IMR-90 (cell line): ENCODE data around the gene DNAJC4. TPM values are rescaled to one million over a fixed set of nuclear protein-coding genes. Genes with fewer than 3 reads are reported as not detected.
A peak's percentile ranks its signal among the peaks of the same experiment; 100 is the strongest.

Experiments
- ATAC-seq: fragments of 200-7000 bp; cut with Tn5 transposase; 2 replicates; pipeline ENCODE4 v1.9.1; 2020; ENCODE audit warnings: low read depth, mild to moderate bottlenecking, moderate library complexity
- BruUV-seq: library from RNA; stranded (reverse); fragments of 400-500 nt; replicated peaks from 2 replicates; lab custom pipeline; 2021; lab: Mats Ljungman, UMichigan
- CTCF ChIA-PET: fragments of 300-600 bp; formaldehyde crosslinking; extraction: SDS; loops from one replicate; lab custom pipeline; 2021; ENCODE audit warnings: antibody characterized with exemption; lab: Yijun Ruan, JAX
- POLR2A ChIA-PET: fragments of 300-600 bp; sonication (Branson Sonifier 250); formaldehyde crosslinking; loops from one replicate; lab custom pipeline; 2022; ENCODE audit warnings: antibody characterized with exemption; ENCODE audit not compliant: unreplicated experiment; lab: Charles Lee
- DNase-seq: peaks from one replicate; pipeline ENCODE4 v3.0.0; 2013
- H2AFZ ChIP-seq: replicated peaks from 2 replicates; pipeline ENCODE3; 2013; ENCODE audit warnings: low read length, mild to moderate bottlenecking; ENCODE audit not compliant: poor library complexity
- H2AK5ac ChIP-seq: 2 replicates; pipeline ENCODE4 v1.6.1; 2013; ENCODE audit warnings: low read depth, low read length, inconsistent platforms
- H2AK9ac ChIP-seq: replicated peaks from 2 replicates; pipeline ENCODE3; 2013; ENCODE audit warnings: mild to moderate bottlenecking, low read depth, low read length, moderate library complexity; ENCODE audit not compliant: poor library complexity
- H2BK120ac ChIP-seq: 2 replicates; pipeline ENCODE4 v1.6.1; 2013; ENCODE audit warnings: low read depth, low read length, inconsistent platforms
- H2BK15ac ChIP-seq: 3 replicates; pipeline ENCODE4 v1.6.1; 2013; ENCODE audit warnings: low read depth, low read length, inconsistent platforms
- H2BK20ac ChIP-seq: 2 replicates; pipeline ENCODE4 v1.6.1; 2013; ENCODE audit warnings: low read depth, mild to moderate bottlenecking, inconsistent platforms, low read length, moderate library complexity
- H2BK5ac ChIP-seq: 2 replicates; pipeline ENCODE4 v1.6.1; 2013; ENCODE audit warnings: mild to moderate bottlenecking, low read depth, low read length, inconsistent platforms; ENCODE audit not compliant: poor library complexity, severe bottlenecking
- H3K14ac ChIP-seq: replicated peaks from 2 replicates; pipeline ENCODE4 v1.6.1; 2013; ENCODE audit warnings: low read depth, low read length, inconsistent platforms
- H3K18ac ChIP-seq: 2 replicates; pipeline ENCODE4 v1.6.1; 2013; ENCODE audit warnings: low read depth, low read length, control low read depth
- H3K23ac ChIP-seq: 2 replicates; pipeline ENCODE4 v1.6.1; 2013; ENCODE audit warnings: low read depth, low read length, inconsistent platforms
- H3K27ac ChIP-seq: 2 replicates; pipeline ENCODE4 v1.5.1; 2013; ENCODE audit warnings: mild to moderate bottlenecking, control low read depth, low read length; ENCODE audit not compliant: insufficient read depth
- H3K27me3 ChIP-seq: 2 replicates; pipeline ENCODE4 v1.6.1; 2013; ENCODE audit warnings: low read length; ENCODE audit not compliant: control insufficient read depth, insufficient read depth
- H3K36me3 ChIP-seq: 2 replicates; pipeline ENCODE4 v1.6.1; 2013; ENCODE audit warnings: low read length, mixed read lengths; ENCODE audit not compliant: control insufficient read depth, insufficient read depth
- H3K4ac ChIP-seq: 2 replicates; pipeline ENCODE4 v1.6.1; 2013; ENCODE audit warnings: low read depth, low read length, inconsistent platforms
- H3K4me1 ChIP-seq: 2 replicates; pipeline ENCODE4 v1.6.1; 2013; ENCODE audit warnings: low read length, mixed read lengths; ENCODE audit not compliant: control insufficient read depth, insufficient read depth
- H3K4me2 ChIP-seq: 2 replicates; pipeline ENCODE4 v1.6.1; 2013; ENCODE audit warnings: low read depth, mild to moderate bottlenecking, control low read depth, low read length, moderate library complexity
- H3K4me3 ChIP-seq: 2 replicates; pipeline ENCODE4 v1.5.1; 2013; ENCODE audit warnings: low read depth, mild to moderate bottlenecking, control low read depth, low read length, moderate library complexity; ENCODE audit not compliant: insufficient read depth
- H3K56ac ChIP-seq: 2 replicates; pipeline ENCODE4 v1.6.1; 2013; ENCODE audit warnings: low read length, inconsistent platforms; ENCODE audit not compliant: insufficient read depth; ENCODE audit errors: extremely low read depth
- H3K79me1 ChIP-seq, 2 experiments: 2 replicates each; pipeline ENCODE4 v1.6.1; 2013; ENCODE audit warnings: low read length in 2 of 2, inconsistent platforms in 1 of 2, low read depth in 1 of 2
- H3K9ac ChIP-seq: 2 replicates; pipeline ENCODE4 v1.6.1; 2013; ENCODE audit warnings: low read depth, low read length, control low read depth
- H3K9me1 ChIP-seq: 2 replicates; pipeline ENCODE4 v1.6.1; 2013; ENCODE audit warnings: low read length, inconsistent platforms; ENCODE audit not compliant: insufficient read depth
- H3K9me3 ChIP-seq: 2 replicates; pipeline ENCODE4 v1.6.1; 2013; ENCODE audit warnings: low read length; ENCODE audit not compliant: control insufficient read depth, insufficient read depth
- H4K20me1 ChIP-seq: 2 replicates; pipeline ENCODE4 v1.6.1; 2013; ENCODE audit warnings: low read length, inconsistent platforms; ENCODE audit not compliant: insufficient read depth
- H4K5ac ChIP-seq: 2 replicates; pipeline ENCODE4 v1.6.1; 2013; ENCODE audit warnings: mild to moderate bottlenecking, low read depth, low read length, control low read depth
- H4K8ac ChIP-seq, 2 experiments: 2 replicates each; pipeline ENCODE4 v1.6.1; 2013; ENCODE audit warnings: low read depth in 2 of 2, low read length in 2 of 2, control low read depth in 1 of 2, inconsistent platforms in 1 of 2
- H4K91ac ChIP-seq: 2 replicates; pipeline ENCODE4 v1.6.1; 2013; ENCODE audit warnings: low read depth, low read length, inconsistent platforms; ENCODE audit not compliant: insufficient read depth
- BHLHE40 ChIP-seq: fragments of 150-350 bp; IDR thresholded peaks from 2 replicates; pipeline ENCODE4 v1.6.1; 2016; ENCODE audit warnings: mild to moderate bottlenecking, low read depth, low read length
- CEBPB ChIP-seq: IDR thresholded peaks from 2 replicates; pipeline ENCODE4 v1.6.1; 2012; ENCODE audit warnings: low read depth, low read length, improper control_type of control experiment
- CHD1 ChIP-seq: IDR thresholded peaks from 2 replicates; pipeline ENCODE4 v1.6.1; 2012; ENCODE audit warnings: low read depth, low read length, improper control_type of control experiment
- FOS ChIP-seq: fragments of 150-350 bp; IDR thresholded peaks from 2 replicates; pipeline ENCODE4 v1.6.1; 2016; ENCODE audit warnings: low read depth, low read length
- MAFK ChIP-seq: IDR thresholded peaks from 2 replicates; pipeline ENCODE4 v1.6.1; 2012; ENCODE audit warnings: low read depth, low read length, improper control_type of control experiment
- MAZ ChIP-seq: IDR thresholded peaks from 2 replicates; pipeline ENCODE4 v1.6.1; 2012; ENCODE audit warnings: low read depth, mild to moderate bottlenecking, low read length, improper control_type of control experiment, moderate library complexity, borderline replicate concordance
- MXI1 ChIP-seq: IDR thresholded peaks from 2 replicates; pipeline ENCODE4 v1.6.1; 2012; ENCODE audit warnings: low read depth, mild to moderate bottlenecking, low read length, moderate library complexity, borderline replicate concordance
- NFE2L2 ChIP-seq: fragments of 150-350 bp; IDR thresholded peaks from 2 replicates; pipeline ENCODE4 v1.6.1; 2016; ENCODE audit warnings: low read depth, mild to moderate bottlenecking, low read length
- POLR2A ChIP-seq: IDR thresholded peaks from 2 replicates; pipeline ENCODE4 v1.6.1; 2012; ENCODE audit warnings: mild to moderate bottlenecking, low read depth, low read length
- RAD21 ChIP-seq: IDR thresholded peaks from 2 replicates; pipeline ENCODE4 v1.6.1; 2012; ENCODE audit warnings: low read length, improper control_type of control experiment
- RCOR1 ChIP-seq: IDR thresholded peaks from 2 replicates; pipeline ENCODE4 v1.6.1; 2012; ENCODE audit warnings: mild to moderate bottlenecking, low read length, improper control_type of control experiment; ENCODE audit not compliant: insufficient replicate concordance
- RFX5 ChIP-seq: IDR thresholded peaks from 2 replicates; pipeline ENCODE4 v1.8.0; 2012; ENCODE audit warnings: low read depth, mild to moderate bottlenecking, low read length, moderate library complexity
- SMC3 ChIP-seq: fragments of 150-350 bp; IDR thresholded peaks from 2 replicates; pipeline ENCODE4 v1.6.1; 2016; ENCODE audit warnings: low read depth, mild to moderate bottlenecking, antibody characterized with exemption, low read length, moderate library complexity
- WGBS, 2 experiments: methylation state at CpG; one replicate each; pipeline versions ENCODE4 v1.1.5 to v1.1.7; 2013; ENCODE audit warnings: missing lambda C conversion rate in 2 of 2; ENCODE audit not compliant: insufficient read length in 1 of 2; ENCODE audit errors: extremely low coverage in 2 of 2; 5-methylcytosine and 5-hydroxymethylcytosine counted together
- dilution Hi-C: fragments of 300-500 bp; cut with HindIII; formaldehyde crosslinking; loops from one replicate; pipeline ENCODE4 v1.14.3; 2018; ENCODE audit warnings: low sequenced_read_pairs; ENCODE audit not compliant: unreplicated experiment
- in situ Hi-C: fragments of 300-500 bp; cut with MboI; formaldehyde crosslinking; loops from 3 replicates; pipeline ENCODE4 v1.14.3; 2019; ENCODE audit warnings: low sequenced_read_pairs, inconsistent platforms, mixed read lengths
- intact Hi-C: fragments of 100-400 bp; cut with micrococcal nuclease; formaldehyde crosslinking; loops from 2 replicates; pipeline ENCODE4 v1.10.0; 2022
- polyA plus RNA-seq, 3 experiments: library from polyadenylated mRNA; depleted of rRNA; stranded (reverse); fragments of >200 nt; gene quantifications; 2 replicates each; pipeline ENCODE4 v1.2.3, GENCODE V29; 2012; ENCODE audit warnings: low replicate concordance in 1 of 3
- total RNA-seq: library from RNA; depleted of rRNA; stranded (reverse); fragments of >200 nt; gene quantifications from 2 replicates; pipeline ENCODE4 v1.2.3, GENCODE V29; 2012
- TF ChIP-seq, protein P1 (sequence below): fragments of 150-350 bp; IDR thresholded peaks from 2 replicates; pipeline ENCODE4 v1.6.1; 2016; ENCODE audit warnings: low read depth, mild to moderate bottlenecking, low read length, moderate library complexity, borderline replicate concordance
- TF ChIP-seq, protein P2 (sequence below): conservative IDR thresholded peaks from 2 replicates; pipeline ENCODE4 v1.5.1; 2012; ENCODE audit warnings: mild to moderate bottlenecking, low read depth, low read length, improper control_type of control experiment
- TF ChIP-seq, protein P3 (sequence below): fragments of 150-350 bp; IDR thresholded peaks from 2 replicates; pipeline ENCODE4 v1.6.1; 2017; ENCODE audit warnings: mild to moderate bottlenecking, antibody characterized with exemption, low read length, low read depth

The DNAJC4 gene
- total and polyA plus RNA-seq, 2 of the 4 experiments (the other 2 are of a cell fraction), result 2.2 to 22.8 TPM

DNA sequence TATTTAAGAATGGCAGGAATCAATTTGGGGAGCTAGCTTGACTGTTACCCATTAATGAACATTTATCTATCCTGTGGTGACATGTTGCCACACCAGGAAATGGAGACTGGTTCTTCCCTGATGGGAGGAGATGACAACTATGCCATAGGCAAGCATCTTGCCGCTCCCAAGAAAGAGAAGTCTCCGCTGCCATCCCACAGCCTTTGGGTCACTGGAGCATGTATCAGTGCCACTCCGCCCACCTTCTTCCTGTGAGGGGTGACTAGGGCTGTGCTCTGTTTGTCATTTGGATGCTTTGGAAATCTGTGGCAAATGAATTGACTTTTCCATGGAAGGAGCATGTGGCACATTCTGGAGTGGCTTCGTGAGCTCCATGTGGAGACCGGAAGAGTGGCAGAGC is 37.9 kb upstream of the DNAJC4 start:
- Histone ChIP-seq H3K14ac (no peak overlapping the region), H4K91ac (no peak overlapping the region), H3K23ac (no peak overlapping the region), H2AFZ (no peak overlapping the region), H3K4me3 (no peak overlapping the region), H3K56ac (no peak overlapping the region), H2AK5ac (no peak overlapping the region), H4K8ac (no peak overlapping the region), H3K9me3 (no peaks in the 10 kb centered on the region), H3K27ac (no peak overlapping the region), H3K27me3 (no peaks in the 10 kb centered on the region), H3K36me3 (peaks cover 48% of the 10 kb centered on the region), H2BK5ac (no peak overlapping the region), H2AK9ac (peak overlapping the region; percentile 17), H3K18ac (no peak overlapping the region), H4K20me1 (peaks cover 54% of the 10 kb centered on the region), H3K79me1 (peaks cover 38 to 74% of the 10 kb centered on the region in 2 experiments), H3K4me2 (no peak overlapping the region), H3K9ac (no peak overlapping the region), H2BK20ac (no peak overlapping the region), H3K4ac (no peak overlapping the region), H3K9me1 (peaks cover 12% of the 10 kb centered on the region; the same call in 1 of the 2 replicates), H2BK15ac (no peak overlapping the region), H4K5ac (no peak overlapping the region), H2BK120ac (no peak overlapping the region), H3K4me1 (no peaks in the 10 kb centered on the region)
- in situ Hi-C loops, result no loop called here
- POLR2A ChIA-PET, result no interaction called here
- ATAC-seq (no peak), DNase-seq (no peak)
- dilution Hi-C loops, result no loop called here
- WGBS, 2 experiments, result 100% methylated on average over 3 of the region's 5 CpGs; no CpG with 5 or more reads in 1 of the 2 experiments
- BruUV-seq, result no TSS peak
- CTCF ChIA-PET, result no interaction called here
- TF ChIP-seq MAZ (no peak), RFX5 (no peak), MAFK (no peak), BHLHE40 (no peak), RCOR1 (no peak), SMC3 (no peak), FOS (no peak), CHD1 (no peak), MXI1 (no peak), CEBPB (no peak), RAD21 (no peak), POLR2A (no peak), NFE2L2 (no peak)
- TF ChIP-seq, protein P1, sequence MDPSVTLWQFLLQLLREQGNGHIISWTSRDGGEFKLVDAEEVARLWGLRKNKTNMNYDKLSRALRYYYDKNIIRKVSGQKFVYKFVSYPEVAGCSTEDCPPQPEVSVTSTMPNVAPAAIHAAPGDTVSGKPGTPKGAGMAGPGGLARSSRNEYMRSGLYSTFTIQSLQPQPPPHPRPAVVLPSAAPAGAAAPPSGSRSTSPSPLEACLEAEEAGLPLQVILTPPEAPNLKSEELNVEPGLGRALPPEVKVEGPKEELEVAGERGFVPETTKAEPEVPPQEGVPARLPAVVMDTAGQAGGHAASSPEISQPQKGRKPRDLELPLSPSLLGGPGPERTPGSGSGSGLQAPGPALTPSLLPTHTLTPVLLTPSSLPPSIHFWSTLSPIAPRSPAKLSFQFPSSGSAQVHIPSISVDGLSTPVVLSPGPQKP, result no peak
- TF ChIP-seq, protein P2, sequence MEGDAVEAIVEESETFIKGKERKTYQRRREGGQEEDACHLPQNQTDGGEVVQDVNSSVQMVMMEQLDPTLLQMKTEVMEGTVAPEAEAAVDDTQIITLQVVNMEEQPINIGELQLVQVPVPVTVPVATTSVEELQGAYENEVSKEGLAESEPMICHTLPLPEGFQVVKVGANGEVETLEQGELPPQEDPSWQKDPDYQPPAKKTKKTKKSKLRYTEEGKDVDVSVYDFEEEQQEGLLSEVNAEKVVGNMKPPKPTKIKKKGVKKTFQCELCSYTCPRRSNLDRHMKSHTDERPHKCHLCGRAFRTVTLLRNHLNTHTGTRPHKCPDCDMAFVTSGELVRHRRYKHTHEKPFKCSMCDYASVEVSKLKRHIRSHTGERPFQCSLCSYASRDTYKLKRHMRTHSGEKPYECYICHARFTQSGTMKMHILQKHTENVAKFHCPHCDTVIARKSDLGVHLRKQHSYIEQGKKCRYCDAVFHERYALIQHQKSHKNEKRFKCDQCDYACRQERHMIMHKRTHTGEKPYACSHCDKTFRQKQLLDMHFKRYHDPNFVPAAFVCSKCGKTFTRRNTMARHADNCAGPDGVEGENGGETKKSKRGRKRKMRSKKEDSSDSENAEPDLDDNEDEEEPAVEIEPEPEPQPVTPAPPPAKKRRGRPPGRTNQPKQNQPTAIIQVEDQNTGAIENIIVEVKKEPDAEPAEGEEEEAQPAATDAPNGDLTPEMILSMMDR, result no peak
- TF ChIP-seq, protein P3, sequence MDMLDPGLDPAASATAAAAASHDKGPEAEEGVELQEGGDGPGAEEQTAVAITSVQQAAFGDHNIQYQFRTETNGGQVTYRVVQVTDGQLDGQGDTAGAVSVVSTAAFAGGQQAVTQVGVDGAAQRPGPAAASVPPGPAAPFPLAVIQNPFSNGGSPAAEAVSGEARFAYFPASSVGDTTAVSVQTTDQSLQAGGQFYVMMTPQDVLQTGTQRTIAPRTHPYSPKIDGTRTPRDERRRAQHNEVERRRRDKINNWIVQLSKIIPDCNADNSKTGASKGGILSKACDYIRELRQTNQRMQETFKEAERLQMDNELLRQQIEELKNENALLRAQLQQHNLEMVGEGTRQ, result no peak
- intact Hi-C loops, result no loop called here
